GM20431 (cell line): ENCODE data around the gene TPM4.
"Not testable (repeated sequence)": the region's sequence is repeated elsewhere in the genome, so short reads cannot be mapped to it uniquely, and the experiment has no call there.

Source experiments
- in situ Hi-C: fragments of 300-500 bp; cut with MseI, MboI; formaldehyde crosslinking; loops from one replicate; pipeline ENCODE4 v1.15.0; 2020; ENCODE audit warnings: low sequenced_read_pairs; ENCODE audit not compliant: unreplicated experiment

Gene TPM4

GRCh38 chr19:16076154-16076957, at the start of gene TPM4:
TPM4 (plus strand) TSS chr19:16076495; CDS start chr19:16076566, 71 bp downstream.
- in situ Hi-C loops: no loop called here

GRCh38 chr19:16026756-16027155, 49.5 kb upstream of the TPM4 start:
- in situ Hi-C loops: no loop called here

GRCh38 chr19:16027528-16027927, 48.8 kb upstream of the TPM4 start:
- in situ Hi-C loops: no loop called here

- in situ Hi-C loops: not testable (repeated sequence)
Observed at GRCh38 chr19:16030155-16030554, 46.1 kb upstream of the TPM4 start.

GRCh38 chr19:16030964-16031871, 45.1 kb upstream of the TPM4 start:
- in situ Hi-C loops: no loop called here

GRCh38 chr19:16031872-16032200, 44.5 kb upstream of the TPM4 start:
- in situ Hi-C loops: no loop called here

GRCh38 chr19:16032509-16033135, 43.7 kb upstream of the TPM4 start:
- in situ Hi-C loops: no loop called here

GRCh38 chr19:16033136-16033530, 43.2 kb upstream of the TPM4 start:
- in situ Hi-C loops: no loop called here

GRCh38 chr19:16033721-16034120, 42.6 kb upstream of the TPM4 start:
- in situ Hi-C loops: no loop called here

- in situ Hi-C loops: no loop called here
Observed at GRCh38 chr19:16034180-16034579, 42.1 kb upstream of the TPM4 start.

GRCh38 chr19:16034958-16035560, 41.2 kb upstream of the TPM4 start:
- in situ Hi-C loops: no loop called here

GRCh38 chr19:16035601-16036297, 40.5 kb upstream of the TPM4 start:
- in situ Hi-C loops: no loop called here

- in situ Hi-C loops: no loop called here
Observed at GRCh38 chr19:16036397-16036925, 39.8 kb upstream of the TPM4 start.

- in situ Hi-C loops: no loop called here
Observed at GRCh38 chr19:16036941-16037340, 39.4 kb upstream of the TPM4 start.

- in situ Hi-C loops: no loop called here
Observed at GRCh38 chr19:16037424-16038195, 38.7 kb upstream of the TPM4 start.

GRCh38 chr19:16038196-16038695, 38.0 kb upstream of the TPM4 start:
- in situ Hi-C loops: no loop called here

- in situ Hi-C loops: no loop called here
Observed at GRCh38 chr19:16039081-16039480, 37.2 kb upstream of the TPM4 start.

GRCh38 chr19:16039545-16039944, 36.8 kb upstream of the TPM4 start:
- in situ Hi-C loops: no loop called here

- in situ Hi-C loops: no loop called here
Observed at GRCh38 chr19:16040642-16041041, 35.7 kb upstream of the TPM4 start.
